Brain microvascular endothelial cell (primary cell): ENCODE results near the gene ELMO1.

Experiments used
- DNase-seq: peaks from one replicate; pipeline ENCODE4 v3.0.0-alpha.2; 2020
- H3K27ac ChIP-seq: fragments of 250-450 bp; sonication (Bioruptor Pico); 2 replicates; pipeline ENCODE4 v1.5.1; 2020; ENCODE audit warnings: mild to moderate bottlenecking, moderate library complexity
- H3K27me3 ChIP-seq: fragments of 250-450 bp; sonication (Bioruptor Pico); replicated peaks from 2 replicates; pipeline ENCODE4 v1.5.1; 2020; ENCODE audit warnings: mild to moderate bottlenecking
- H3K36me3 ChIP-seq: fragments of 250-450 bp; sonication (Bioruptor Pico); replicated peaks from 2 replicates; pipeline ENCODE4 v1.5.1; 2020; ENCODE audit warnings: mild to moderate bottlenecking
- H3K4me3 ChIP-seq: 2 replicates; pipeline ENCODE4 v1.5.1; 2011; ENCODE audit warnings: low read depth, mild to moderate bottlenecking, control low read depth, low read length, moderate library complexity
- in situ Hi-C: cut with HindIII; loops from 2 replicates; pipeline ENCODE4 v1.10.0; 2017; ENCODE audit warnings: low sequenced_read_pairs, low pct_ligation_motif_present
- TF ChIP-seq, protein P1 (sequence below): IDR thresholded peaks from 2 replicates; pipeline ENCODE4 v1.5.1; 2011; ENCODE audit warnings: low read depth, mild to moderate bottlenecking, moderate library complexity, low read length, control low read depth, inconsistent platforms; ENCODE audit errors: missing control alignments

The ELMO1 gene

DNA sequence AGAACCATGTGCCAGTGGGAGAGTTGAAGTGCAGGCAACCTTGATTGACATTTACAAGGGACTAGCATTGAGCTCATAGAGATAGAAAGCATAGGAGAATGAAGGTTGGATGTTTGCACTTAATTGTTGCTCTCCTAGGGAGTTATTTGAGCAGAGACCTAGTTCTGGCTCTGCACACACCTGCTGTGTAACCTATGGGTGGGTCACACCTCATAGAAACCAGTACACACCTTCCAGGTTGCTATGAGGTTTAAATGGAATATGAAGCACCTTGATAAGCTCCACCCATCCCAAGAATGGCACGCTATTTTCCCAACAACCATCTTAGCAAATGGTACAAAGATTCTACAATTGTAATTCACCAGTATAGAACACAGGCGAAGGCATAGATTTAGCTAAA is 638.2 kb downstream of the ELMO1 start:
- no peak overlapping the region for H3K4me3 ChIP-seq
- TF ChIP-seq, protein P1, sequence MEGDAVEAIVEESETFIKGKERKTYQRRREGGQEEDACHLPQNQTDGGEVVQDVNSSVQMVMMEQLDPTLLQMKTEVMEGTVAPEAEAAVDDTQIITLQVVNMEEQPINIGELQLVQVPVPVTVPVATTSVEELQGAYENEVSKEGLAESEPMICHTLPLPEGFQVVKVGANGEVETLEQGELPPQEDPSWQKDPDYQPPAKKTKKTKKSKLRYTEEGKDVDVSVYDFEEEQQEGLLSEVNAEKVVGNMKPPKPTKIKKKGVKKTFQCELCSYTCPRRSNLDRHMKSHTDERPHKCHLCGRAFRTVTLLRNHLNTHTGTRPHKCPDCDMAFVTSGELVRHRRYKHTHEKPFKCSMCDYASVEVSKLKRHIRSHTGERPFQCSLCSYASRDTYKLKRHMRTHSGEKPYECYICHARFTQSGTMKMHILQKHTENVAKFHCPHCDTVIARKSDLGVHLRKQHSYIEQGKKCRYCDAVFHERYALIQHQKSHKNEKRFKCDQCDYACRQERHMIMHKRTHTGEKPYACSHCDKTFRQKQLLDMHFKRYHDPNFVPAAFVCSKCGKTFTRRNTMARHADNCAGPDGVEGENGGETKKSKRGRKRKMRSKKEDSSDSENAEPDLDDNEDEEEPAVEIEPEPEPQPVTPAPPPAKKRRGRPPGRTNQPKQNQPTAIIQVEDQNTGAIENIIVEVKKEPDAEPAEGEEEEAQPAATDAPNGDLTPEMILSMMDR: no peak

DNA sequence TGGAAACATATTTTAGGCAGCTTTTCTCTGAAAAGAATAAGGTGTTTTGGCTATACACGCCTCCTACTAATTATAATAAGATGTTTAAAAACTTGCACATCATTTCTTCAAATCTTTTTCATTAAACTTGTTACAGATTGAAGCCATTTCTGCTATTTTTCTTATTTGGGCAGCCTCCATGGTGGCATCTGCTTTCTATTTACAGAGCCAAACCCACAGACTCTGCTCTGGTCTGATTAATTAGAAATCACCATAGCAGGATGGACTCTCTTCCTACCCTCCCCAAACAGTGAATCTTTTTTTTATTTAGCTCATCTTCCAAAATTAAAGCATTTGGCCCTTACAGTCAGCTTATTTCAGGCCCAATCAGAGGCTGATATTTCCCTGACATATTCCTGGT is 638.6 kb downstream of the ELMO1 start:
- Histone ChIP-seq H3K27ac (no peak overlapping the region), H3K27me3 (no peaks in the 10 kb centered on the region), H3K4me3 (no peak overlapping the region), H3K36me3 (no peaks in the 10 kb centered on the region)
- DNase-seq: no peak
- in situ Hi-C loops: no loop called here
- TF ChIP-seq, protein P1: no peak

More for the DNA sequence above, 638.2 kb downstream of the ELMO1 start:
- H3K27ac ChIP-seq: no peak overlapping the region
- no peaks in the 10 kb centered on the region for H3K27me3 ChIP-seq
- DNase-seq: no peak
- in situ Hi-C loops: no loop called here
- no peaks in the 10 kb centered on the region for H3K36me3 ChIP-seq

DNA sequence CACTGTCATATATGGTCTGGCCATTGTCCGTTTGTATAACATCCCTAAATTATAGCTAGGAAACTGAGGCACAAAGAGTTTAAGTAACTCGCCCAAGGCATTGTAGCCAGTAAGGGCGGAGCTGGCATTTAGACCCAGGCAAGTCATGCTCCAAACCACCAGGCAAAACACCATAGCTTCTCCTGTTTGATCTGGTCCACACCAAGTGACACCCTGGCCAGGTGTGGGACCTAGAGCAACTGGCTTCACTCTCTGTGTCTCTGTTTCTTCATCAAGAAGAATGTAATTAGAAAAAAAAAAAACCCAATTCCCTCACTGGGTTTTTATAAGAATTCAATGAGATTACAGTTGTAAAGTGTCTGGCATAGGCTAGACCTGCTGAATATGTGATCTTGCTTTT is 639.2 kb downstream of the ELMO1 start:
- H3K36me3 ChIP-seq: no peaks in the 10 kb centered on the region
- TF ChIP-seq, protein P1: no peak
- DNase-seq: no peak
- no peak overlapping the region for H3K4me3 ChIP-seq
- H3K27ac ChIP-seq: no peak overlapping the region
- in situ Hi-C loops: no loop called here
- H3K27me3 ChIP-seq: no peaks in the 10 kb centered on the region

DNA sequence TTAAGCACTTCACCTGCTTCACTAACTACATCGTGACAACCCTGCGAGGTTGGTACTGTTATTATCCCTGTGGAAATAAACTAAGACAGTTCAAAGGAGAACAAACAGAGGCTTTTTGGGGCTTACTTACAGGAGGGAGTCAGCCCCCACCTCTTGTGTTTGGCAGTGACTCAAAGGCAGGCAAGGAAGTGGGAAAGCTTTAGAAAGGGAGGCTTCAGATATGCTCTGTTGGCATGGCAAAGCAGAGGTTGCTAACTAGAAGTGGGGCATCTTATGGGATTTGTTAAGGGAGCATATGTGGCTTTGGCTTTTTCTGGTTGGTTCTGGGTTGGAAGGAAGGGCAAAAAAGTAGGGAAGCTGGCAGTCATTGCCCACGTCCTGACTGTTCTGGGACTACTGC is 639.6 kb downstream of the ELMO1 start:
- TF ChIP-seq, protein P1: no peak
- Histone ChIP-seq H3K27ac (no peak overlapping the region), H3K4me3 (no peak overlapping the region), H3K36me3 (no peaks in the 10 kb centered on the region), H3K27me3 (no peaks in the 10 kb centered on the region)
- DNase-seq: no peak
- in situ Hi-C loops: no loop called here

DNA sequence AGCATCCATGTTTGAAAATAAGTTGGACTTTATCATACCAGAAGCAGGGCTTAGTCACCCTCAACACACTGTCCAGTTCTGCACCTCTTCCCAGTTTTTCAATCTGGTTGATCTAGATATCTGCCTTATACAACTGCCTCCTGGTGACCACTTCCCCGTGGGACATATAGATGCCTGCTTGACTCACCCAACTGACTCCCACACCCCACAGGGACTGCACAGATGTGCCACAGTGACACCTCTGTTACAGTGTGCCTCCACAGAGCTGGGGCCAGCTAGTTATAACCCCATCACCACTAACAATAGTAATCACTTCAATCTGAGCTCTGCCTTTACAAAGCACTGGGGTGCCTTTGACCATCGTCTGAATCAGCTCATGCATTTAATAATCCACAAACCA is 641.8 kb downstream of the ELMO1 start:
- Histone ChIP-seq H3K27ac (no peak overlapping the region), H3K4me3 (no peak overlapping the region), H3K36me3 (no peaks in the 10 kb centered on the region), H3K27me3 (no peaks in the 10 kb centered on the region)
- DNase-seq: no peak
- TF ChIP-seq, protein P1: no peak
- in situ Hi-C loops: no loop called here
